IPS-11a (cell line): ENCODE data around the gene NPAS2.

Experiments
- H3K4me3 ChIP-seq: one replicate; pipeline ENCODE4 v1.5.1; 2013; ENCODE audit warnings: low read depth, low read length, control low read depth

The NPAS2 gene

DNA sequence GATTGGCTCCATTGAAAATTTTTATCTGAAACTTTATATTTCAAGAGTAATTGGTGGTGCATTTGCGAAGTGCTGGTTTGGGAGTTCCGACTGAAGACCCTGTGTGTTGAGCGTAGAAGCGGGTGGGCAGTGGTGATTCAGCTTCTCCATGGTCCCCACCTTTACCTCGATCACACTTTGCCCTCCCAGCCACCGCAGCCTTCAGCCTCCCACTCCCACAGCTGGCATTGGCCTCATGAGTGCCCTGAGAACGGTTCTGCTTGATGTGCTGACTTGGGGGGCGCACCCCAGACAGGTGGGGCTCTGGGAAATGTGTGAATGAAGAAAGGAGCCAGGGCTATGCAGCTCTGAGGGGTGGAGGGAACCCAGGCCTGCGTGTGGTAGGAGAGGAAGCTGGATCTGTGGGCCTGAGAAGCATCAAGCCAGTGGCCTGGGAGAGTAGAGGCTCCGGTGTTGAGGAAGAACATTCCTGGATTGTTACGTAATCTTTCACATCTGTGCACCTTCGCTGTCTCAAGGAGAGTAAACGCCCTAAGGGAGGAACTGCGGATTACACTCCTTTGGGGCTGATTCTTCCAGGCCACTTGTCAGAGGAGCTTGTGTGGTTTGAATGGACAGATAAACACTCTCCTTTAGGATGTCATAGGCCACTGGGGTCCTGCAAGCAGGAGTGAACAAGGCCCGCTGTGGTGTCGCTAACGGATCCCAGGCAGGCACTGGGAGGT, 83.8 kb downstream of the NPAS2 start:
- H3K4me3 ChIP-seq, result no peak overlapping the region

DNA sequence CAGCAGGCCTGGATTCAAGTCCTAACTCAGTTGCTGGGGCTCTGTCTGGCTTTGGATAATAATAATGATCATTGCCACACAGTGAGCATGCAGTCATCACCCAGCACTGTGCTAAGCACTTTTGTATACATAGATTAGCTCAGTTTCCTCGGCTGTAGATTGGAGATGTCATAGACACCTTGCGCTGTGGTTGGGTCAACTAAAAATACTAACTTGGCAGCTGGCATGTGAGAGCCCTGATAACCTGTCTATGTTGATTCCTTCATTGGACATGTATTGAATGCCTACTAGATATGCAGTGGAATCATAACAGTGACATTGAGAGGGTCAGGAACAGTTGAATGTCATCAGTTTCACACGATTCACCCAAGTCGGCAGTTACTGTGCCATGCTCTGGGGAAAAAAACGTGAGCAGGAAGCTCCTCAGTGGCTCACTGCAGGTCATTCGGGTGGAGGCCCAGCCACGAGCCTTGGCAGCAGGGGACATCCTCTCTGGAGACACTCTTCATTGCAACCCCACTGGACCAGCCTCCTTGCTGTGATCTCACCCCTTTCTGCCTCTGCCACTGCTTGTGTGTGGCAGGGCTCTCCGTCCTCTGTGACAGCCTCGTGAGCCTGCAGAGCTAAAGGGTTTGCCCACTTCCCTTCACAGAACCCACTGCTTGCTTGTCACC, 85.3 kb downstream of the NPAS2 start:
- no peak overlapping the region for H3K4me3 ChIP-seq

DNA sequence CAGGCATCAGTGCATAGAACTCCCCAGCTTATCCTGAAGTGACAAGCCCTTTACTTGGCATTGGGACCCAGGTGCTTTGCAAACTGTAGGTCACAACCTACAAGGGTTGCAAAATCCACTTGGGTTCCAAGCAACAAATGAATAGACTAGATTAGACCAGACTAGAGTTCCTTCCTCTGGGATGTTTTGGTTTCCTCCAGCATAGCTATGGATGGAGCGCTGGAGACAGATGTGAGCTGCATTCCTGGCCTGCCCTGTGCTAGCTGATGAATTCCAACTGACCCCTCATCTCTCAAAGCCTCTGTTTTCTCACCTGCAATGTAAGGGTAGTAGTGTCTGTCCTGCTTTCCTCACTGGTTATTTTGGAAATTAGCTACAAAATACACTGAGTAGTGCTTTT, 86.2 kb downstream of the NPAS2 start:
- no peak overlapping the region for H3K4me3 ChIP-seq

DNA sequence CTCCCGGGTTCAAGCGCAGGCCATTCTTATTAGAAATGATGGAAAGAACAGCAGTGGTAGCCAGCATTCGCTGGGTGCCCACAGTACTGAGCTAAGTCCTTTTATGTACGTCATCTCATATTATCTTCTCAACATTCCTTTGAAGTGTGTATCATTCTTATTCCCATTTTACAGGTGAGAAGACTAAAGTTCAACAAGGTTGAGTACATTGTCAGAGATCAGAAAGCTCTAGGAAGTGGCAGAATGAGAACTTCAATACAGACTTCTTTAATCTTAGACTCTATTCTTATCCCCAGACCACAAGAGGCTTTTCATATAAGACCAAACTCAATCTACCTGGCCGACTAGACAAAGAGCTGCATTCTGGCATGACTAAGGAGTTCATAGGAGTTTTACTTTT, 86.7 kb downstream of the NPAS2 start:
- no peak overlapping the region for H3K4me3 ChIP-seq

DNA sequence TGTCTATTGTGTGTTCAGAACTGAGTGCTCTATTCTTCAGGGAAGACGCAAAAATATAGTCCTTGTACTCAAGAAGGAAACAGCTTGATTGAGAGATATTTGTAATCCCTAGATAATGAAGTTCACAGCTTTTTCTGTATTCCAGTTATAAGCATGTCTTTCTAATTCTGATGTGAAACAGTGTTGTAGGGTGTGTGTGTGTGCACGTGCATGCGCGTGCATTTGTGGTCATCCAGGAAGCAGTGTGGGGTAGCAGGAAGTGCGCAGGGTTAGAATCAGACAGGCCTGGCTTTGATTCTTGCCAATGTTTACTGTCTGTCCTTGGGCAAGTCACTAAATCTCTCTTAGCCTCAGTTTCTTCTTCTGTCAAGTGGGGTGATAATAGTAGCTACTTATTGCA, 87.9 kb downstream of the NPAS2 start:
- no peak overlapping the region for H3K4me3 ChIP-seq

DNA sequence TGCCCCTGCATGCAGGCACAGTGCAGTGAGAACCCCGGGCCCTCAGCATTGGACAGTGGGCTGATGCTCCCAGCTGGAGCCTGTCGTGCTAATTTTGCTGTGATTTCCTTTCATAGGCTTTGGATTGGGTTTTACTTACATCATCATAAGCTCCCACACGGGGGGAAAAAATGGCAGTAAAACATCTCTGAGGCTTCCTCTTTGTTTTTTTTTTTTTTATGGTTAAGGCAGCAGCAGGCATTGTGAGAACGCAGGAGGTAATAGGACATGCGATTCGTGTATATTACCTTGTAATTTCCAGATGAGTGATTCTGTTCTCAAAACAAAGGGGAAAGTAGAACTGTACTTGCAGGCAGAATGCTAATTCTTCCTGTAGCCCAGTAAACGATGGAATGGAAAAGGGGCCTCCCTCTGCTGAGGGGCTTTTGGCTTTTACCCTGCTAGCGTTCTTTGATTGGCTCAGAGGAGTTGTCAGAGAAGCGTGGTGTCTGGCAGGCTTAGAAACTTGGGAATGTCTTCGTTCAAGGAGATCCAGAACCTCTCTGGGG, 89.7 kb downstream of the NPAS2 start:
- H3K4me3 ChIP-seq, result no peak overlapping the region

DNA sequence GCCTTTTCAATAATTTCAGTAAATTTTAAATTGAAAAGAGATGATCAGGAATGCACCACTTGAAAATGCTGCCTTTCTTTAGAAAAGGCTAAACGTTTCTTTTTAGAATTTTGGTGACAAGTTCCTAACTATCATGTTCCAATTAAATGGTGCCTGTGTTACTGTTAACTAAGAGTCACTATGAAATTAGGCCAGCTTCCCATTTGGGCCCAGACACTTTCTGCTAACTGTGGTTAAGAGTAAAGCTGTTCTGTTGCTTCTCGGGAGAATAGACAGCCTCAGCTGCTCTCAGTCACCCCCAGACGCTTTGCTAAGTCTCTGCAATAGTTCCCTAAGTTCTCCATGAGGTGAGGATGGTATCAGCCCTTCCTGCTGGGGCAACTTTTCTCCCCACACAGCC, 90.2 kb downstream of the NPAS2 start:
- no peak overlapping the region for H3K4me3 ChIP-seq

DNA sequence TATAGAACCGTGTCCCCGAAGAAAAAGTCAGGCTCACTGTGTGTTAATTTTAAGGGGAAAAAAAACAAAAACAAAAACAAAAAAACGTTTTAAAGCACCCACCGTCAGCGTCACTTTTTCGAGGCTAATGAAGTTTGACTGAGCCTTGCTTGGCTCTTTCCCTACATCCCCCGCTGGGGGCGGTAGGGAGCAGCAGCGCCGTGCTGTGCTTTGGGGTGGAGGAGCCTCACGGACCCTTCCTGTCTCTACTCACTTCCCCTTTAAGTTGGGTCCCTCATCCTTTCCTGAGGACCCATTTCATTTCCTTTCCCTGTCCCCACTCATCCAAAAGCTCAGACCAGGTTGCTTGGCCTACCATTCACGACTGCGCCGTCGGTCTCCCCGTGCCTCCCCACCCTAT, 99.4 kb downstream of the NPAS2 start:
- no peak overlapping the region for H3K4me3 ChIP-seq

DNA sequence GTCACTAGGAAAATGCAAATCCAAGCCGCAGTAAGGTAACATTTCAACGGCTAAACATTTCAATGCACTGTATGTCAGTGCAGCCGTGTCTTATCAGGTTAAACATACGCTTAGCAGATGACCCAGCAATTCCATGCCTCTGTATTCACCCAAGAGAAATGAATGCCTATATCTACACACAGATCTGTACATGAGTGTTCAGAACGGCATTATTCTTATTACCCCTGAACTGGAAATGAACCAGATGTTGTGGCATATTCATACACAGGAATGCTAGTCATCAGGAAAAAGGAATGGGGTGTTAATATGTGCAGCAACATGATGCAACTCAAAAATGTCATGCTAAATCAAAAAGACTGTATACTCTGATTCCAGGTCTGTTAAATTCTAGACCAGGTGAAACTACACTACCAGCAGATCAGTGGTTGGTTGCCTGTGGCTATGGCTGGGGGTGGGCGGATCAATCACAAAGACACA, 101.8 kb downstream of the NPAS2 start:
- H3K4me3 ChIP-seq, result no peak overlapping the region

DNA sequence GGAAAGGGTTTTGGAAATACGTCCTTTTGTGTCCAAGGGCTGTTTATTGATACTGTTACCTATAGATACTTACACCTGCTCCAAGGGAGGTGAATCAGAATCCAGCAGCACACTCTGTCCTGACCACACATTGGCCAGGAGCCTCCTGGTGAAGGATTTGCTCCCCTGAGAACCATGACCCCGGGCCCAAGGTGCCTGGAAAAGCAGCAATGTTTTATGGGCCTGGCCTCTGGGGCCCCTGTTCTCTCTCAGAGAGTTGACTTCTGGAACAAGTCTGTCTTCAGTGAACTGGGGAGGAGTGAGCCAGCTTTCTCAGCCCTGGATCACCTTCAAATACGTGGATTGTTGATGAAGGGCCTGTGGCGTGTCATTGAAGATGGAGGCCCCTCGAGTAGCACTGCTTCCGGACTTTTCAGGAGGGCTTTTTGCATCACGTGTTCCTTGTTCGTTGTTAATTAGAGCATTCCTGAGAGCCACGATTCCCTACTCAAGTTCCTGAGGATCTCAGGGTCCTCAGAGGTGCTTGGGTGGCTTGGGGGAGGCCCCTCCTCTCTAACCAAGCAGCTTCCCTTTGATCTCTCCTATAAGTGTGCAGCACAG, 103.6 kb downstream of the NPAS2 start:
- no peak overlapping the region for H3K4me3 ChIP-seq

DNA sequence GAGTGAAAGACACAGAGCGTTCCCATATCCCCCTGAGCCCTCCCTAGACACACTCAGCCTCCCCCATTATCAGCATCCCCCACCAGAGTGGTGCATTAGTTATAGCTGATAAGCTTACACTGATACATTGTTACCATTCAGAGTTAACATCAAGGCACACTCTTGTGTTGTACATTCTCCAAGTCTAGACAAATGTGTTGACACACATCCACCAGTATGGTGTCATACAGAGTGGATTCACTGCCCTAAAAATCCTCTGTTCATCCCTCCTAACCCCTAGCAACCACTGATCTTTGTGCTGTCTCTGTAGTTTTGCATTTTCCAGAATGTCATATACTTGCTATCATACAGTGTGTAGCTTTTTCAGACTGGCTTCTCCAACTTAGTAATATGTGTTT, 104.2 kb downstream of the NPAS2 start:
- no peak overlapping the region for H3K4me3 ChIP-seq

DNA sequence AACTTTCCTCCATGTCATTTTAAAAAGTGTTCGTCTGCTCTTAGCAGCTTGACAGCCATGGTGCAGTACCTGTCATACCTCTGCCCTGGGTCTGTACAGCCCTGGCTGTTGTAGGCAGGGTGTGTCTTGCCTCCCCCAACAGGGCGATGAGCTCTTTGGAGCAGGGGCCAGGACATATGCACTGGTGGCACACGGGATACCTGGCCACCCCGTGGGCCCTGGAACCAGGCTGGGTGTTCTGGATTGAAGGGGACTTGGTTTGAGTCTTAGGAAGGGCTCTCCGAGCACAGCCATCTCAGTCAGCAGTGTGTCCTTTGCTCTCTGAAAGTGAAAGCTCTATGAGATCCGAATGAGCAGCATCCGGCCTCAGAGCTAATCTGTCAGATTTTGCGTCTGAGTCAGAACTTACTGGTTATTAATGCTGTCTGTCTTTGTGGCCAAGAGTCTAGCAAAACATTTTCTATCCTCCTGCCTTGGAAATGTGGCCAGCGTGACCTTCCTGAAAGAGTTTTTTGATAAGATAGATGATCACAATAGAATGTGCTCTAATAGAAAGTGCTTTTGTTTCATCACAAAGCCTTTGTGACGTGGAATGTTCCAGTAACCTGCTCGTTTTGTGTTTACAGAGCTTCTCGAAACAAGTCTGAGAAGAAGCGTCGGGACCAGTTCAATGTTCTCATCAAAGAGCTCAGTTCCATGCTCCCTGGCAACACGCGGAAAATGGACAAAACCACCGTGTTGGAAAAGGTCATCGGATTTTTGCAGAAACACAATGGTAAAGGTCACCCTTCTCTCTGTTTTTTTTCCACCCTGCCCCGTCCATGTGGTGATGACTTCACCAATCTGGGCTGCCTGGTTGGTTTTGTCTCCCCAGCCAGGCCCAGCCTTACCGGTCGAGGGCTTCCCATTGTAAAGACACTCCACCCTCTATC, 104.8 kb downstream of the NPAS2 start:
- H3K4me3 ChIP-seq, result no peak overlapping the region

DNA sequence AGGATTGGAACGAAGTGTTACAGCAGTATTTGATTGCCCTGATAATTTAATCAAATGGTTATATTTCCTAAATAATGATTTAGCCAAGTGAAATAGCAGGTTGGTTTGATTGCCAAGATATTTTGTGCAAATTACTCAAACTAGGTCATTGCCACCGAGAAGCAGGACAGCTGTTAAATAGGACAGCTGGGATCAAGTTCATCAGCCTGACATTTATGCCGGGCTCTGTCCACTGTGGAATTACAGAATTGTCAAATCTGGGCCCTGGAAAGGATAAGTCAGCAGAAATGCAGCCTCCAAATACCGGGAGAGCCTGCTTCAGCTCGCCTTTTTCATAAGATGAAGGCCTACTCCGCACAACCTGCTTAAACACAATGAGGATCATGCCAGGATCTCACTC, 108.3 kb downstream of the NPAS2 start:
- H3K4me3 ChIP-seq, result no peak overlapping the region

DNA sequence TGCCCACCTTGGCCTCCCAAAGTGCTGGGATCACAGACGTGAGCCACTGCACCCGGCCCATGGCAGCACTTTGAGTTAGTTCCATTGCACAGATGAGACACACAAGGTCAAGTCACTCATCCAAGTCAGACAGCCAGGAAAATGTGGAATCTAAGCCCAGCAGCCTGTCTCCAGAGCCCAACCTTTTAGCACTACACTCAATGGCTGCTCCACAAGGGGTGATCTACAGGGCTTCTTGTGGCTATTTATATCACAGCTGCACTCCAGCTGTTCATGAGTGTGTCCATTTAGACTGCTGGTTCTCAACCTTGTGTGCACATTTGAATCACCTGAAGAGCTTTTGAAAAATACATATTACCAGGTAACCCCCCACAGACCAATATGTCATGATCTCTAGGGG, 109.2 kb downstream of the NPAS2 start:
- no peak overlapping the region for H3K4me3 ChIP-seq

DNA sequence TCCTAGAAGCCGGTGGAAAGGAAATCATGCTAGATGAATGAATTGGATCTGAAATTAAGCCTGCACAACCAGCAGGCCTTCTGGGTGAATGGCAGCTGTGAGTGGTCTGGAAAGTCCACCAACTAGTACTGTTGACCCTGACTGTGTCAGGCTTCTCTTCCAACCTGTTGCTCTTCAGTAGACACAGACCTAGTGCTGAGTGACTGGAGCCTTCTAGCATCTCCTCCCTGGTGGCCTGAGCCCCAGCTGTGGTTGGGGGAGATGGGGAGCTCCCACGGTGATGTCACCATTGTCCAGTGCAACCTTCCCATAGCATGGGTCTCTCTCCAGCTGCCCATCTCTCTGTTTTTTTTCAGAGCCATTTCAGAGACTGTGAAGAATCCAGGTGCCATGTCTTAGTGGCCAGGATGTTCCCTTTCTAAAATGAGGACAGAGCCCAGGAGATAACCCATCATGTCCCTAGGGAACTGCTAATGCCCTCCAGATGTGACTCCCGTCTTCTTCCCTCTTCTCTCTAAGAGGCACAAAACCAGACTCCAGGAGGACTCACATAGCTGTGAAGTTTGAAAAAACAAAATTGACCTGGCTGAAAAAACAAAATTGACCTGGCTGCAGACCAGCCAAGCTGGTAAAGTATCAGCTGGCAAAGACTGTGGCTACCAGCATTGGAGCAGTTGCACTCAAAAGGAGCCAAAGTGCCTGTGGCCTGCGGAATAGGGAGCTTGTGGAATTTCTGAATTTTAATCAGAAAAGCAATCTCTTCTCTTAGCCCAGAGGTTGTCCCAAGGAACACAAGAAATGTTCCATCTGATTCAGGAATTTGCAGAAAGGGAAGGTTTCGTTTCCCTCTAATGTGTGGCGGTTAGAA, 114.8 kb downstream of the NPAS2 start:
- no peak overlapping the region for H3K4me3 ChIP-seq

DNA sequence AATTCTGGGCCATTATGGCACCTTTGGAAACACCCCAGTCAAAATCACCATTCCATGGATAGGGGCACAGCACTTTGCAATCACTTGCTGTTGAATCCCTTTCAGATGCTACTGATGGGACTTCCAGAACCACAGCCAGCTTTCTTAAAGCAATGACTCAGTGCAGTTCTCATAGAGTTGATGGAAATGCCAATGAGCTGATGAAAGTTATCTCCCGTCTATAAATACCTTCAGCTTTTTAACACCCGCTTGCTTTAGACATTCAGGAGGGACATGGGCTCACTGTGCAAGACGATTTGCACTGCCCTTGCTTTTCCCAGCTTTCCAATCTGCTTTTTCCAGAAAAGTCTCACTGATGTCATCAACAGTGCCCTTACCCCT, 115.4 kb downstream of the NPAS2 start:
- no peak overlapping the region for H3K4me3 ChIP-seq

DNA sequence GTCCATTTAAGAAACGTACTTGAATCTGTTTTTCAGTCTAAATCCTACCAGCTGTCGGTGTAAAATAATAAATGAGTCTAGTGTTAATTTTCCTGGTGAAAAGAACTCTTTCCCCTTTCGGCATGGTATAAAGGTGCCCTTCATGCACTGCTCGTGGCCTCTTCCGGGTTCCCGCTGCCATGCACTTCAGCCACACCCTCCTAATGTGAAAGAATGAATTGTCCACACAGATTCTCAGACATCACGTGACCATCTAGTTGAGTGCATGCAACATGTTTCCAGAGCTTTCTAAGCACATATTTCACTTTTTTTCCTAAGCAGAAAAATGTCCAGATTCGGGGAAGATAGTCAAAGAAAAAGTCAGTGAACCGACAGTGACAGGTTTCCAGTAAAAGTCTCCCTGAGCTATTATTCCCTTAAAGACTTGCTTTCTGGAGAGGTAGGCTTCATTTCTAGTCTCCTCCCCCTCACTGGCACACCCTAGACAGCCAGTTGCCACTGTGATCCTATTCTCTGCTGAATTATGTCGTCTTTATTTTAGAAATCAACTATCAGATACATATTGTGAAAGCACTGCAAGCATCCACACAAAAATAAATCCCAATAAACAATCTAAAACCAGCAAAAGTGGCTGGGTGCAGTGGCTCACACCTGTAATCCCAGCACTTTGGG, 116.3 kb downstream of the NPAS2 start:
- H3K4me3 ChIP-seq, result no peak overlapping the region

DNA sequence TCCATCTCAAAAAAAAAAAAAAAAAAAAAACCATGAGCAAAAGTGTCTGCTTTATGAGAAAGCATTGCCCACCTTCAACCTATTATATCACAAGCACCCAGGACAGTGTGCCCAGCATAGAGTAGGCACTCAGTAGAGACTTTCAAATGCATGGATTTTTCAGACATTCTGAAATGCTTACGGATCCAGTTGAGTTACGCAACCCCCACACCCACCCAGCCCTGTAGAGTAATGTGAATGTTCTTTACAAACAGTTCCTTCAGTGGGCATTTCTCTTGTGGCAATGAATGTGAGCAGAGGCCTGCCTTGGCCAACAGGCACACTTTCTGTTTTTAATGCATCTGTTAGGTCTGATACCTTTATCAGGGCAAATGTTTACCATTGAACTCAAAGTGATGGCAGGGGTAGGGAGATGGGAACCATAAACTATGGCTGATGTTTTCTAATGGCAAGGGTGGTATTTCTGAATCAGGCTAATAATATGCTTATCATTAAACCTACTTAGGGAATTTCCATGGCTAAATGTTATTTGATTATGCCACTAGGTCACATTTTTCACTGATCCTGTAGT, 117.1 kb downstream of the NPAS2 start:
- H3K4me3 ChIP-seq, result no peak overlapping the region
